Omental fat pad (tissue), 4 donors: ENCODE data around the gene NOC2L. TPM values are rescaled to one million over a fixed set of nuclear protein-coding genes. Genes with fewer than 3 reads are reported as not detected.
A peak's percentile ranks its signal among the peaks of the same experiment; 100 is the strongest.

Experiments
- ATAC-seq: fragments of 150-250 bp; one replicate; pipeline ENCODE4 v1.9.1; 2016; ENCODE audit warnings: mild to moderate bottlenecking, moderate library complexity; ENCODE audit not compliant: low FRiP score
- DNase-seq: peaks from one replicate; pipeline ENCODE4 v3.0.0-alpha.2; 2019; ENCODE audit warnings: low spot score
- CTCF ChIP-seq, 3 donors: fragments of 450-650 bp; IDR thresholded peaks; one replicate each; pipeline ENCODE4 v1.5.1; 2016 to 2017; ENCODE audit warnings: antibody characterized with exemption in 3 of 3, mild to moderate bottlenecking in 3 of 3, moderate library complexity in 2 of 3
- total RNA-seq, 4 donors: library from RNA; depleted of rRNA; stranded (reverse); fragments of >200 nt; gene quantifications; one replicate each; pipeline ENCODE4 v1.1.0, GENCODE V29; 2016

The NOC2L gene
- total RNA-seq, 4 donors from 2014 or later = 29.2 to 63.5 (median 31.3) TPM

GRCh38 chr1:981955-982558 is 23.0 kb upstream of the NOC2L start, which contains the start of gene PERM1:
Gene PERM1, minus strand, starts transcription at chr1:982093. Its CDS starts 1,064 bp downstream, at chr1:981029.
- ATAC-seq = no peak

GRCh38 chr1:981491-981954 is 22.5 kb upstream of the NOC2L start:
- peak; percentile 22 for ATAC-seq
- no peak for DNase-seq
- no peak for TF ChIP-seq CTCF (IDR thresholded peaks at IDR 0.05)

More at GRCh38 chr1:981955-982558, 23.0 kb upstream of the NOC2L start, which contains the start of gene PERM1:
- no peak for TF ChIP-seq CTCF (IDR thresholded peaks at IDR 0.05)
- DNase-seq = no peak

- ATAC-seq = no peak
- no peak for DNase-seq
- TF ChIP-seq CTCF (IDR thresholded peaks at IDR 0.05) = no peak
Measured at GRCh38 chr1:980602-981395, 21.7 kb upstream of the NOC2L start.

GRCh38 chr1:980137-980571 is 21.1 kb upstream of the NOC2L start:
- no peak for DNase-seq
- no peak for ATAC-seq
- TF ChIP-seq CTCF (IDR thresholded peaks at IDR 0.05) = no peak

GRCh38 chr1:979744-980072 is 20.7 kb upstream of the NOC2L start:
- DNase-seq = no peak
- no peak for TF ChIP-seq CTCF (IDR thresholded peaks at IDR 0.05)
- ATAC-seq = no peak

- DNase-seq (no peak), ATAC-seq (no peak)
- TF ChIP-seq CTCF (IDR thresholded peaks at IDR 0.05) = no peak
Measured at GRCh38 chr1:978835-979743, 20.0 kb upstream of the NOC2L start.
